Osteocyte (in vitro differentiated cells): ENCODE data around the gene RBBP7. TPM values are rescaled to one million over a fixed set of nuclear protein-coding genes. Genes with fewer than 3 reads are reported as not detected.

ENCODE experiments used
- DNase-seq: peaks from one replicate; pipeline ENCODE4 v3.0.0; 2021; ENCODE audit warnings: mixed read lengths; ENCODE audit not compliant: unreplicated experiment; ENCODE audit errors: extremely low spot score
- H3K27ac Mint-ChIP-seq: one replicate; pipeline ENCODE4 v1.8.0; 2021; ENCODE audit warnings: mild to moderate bottlenecking, mixed read lengths; ENCODE audit not compliant: unreplicated experiment
- H3K27me3 Mint-ChIP-seq: one replicate; pipeline ENCODE4 v1.8.0; 2021; ENCODE audit warnings: mixed read lengths; ENCODE audit not compliant: unreplicated experiment
- H3K36me3 Mint-ChIP-seq: one replicate; pipeline ENCODE4 v1.8.0; 2021; ENCODE audit warnings: mixed read lengths; ENCODE audit not compliant: unreplicated experiment
- H3K4me1 Mint-ChIP-seq: one replicate; pipeline ENCODE4 v1.8.0; 2021; ENCODE audit warnings: mixed read lengths; ENCODE audit not compliant: unreplicated experiment
- H3K4me3 Mint-ChIP-seq: one replicate; pipeline ENCODE4 v1.8.0; 2021; ENCODE audit warnings: mild to moderate bottlenecking, moderate library complexity, mixed read lengths; ENCODE audit not compliant: unreplicated experiment
- H3K9me3 Mint-ChIP-seq: one replicate; pipeline ENCODE4 v1.8.0; 2021; ENCODE audit warnings: mixed read lengths; ENCODE audit not compliant: unreplicated experiment
- CTCF ChIP-seq: fragments of 200-600 bp; sonication (generic); IDR thresholded peaks from 2 replicates; pipeline ENCODE4 v1.5.0; 2021; ENCODE audit warnings: antibody characterized with exemption, mild to moderate bottlenecking, moderate library complexity
- total RNA-seq: library from RNA; stranded (reverse); gene quantifications from 2 replicates; pipeline ENCODE4 v1.2.1, GENCODE V29; 2021

The RBBP7 gene
- total RNA-seq, 1 donor from 2014 or later, result 148 TPM

- Mint-ChIP-seq H3K27ac (no peak overlapping the region), H3K27me3 (no peaks in the 10 kb centered on the region), H3K4me3 (no peak overlapping the region), H3K36me3 (peaks cover 20% of the 10 kb centered on the region), H3K4me1 (no peaks in the 10 kb centered on the region), H3K9me3 (no peaks in the 10 kb centered on the region)
- TF ChIP-seq CTCF, result no peak
- no peak for DNase-seq
These were observed 55.6 kb downstream of the RBBP7 start for GRCh38 chrX:16814597-16814996.

GRCh38 chrX:16807976-16808542 is 62.1 kb downstream of the RBBP7 start:
- H3K27ac Mint-ChIP-seq, result peak overlapping the region; percentile 83
- H3K4me3 Mint-ChIP-seq, result peak overlapping the region; percentile 74
- no peak for TF ChIP-seq CTCF
- no peaks in the 10 kb centered on the region for H3K27me3 Mint-ChIP-seq
- H3K4me1 Mint-ChIP-seq, result peaks cover 22% of the 10 kb centered on the region
- H3K36me3 Mint-ChIP-seq, result peaks cover 8% of the 10 kb centered on the region
- DNase-seq, result no peak
- H3K9me3 Mint-ChIP-seq, result no peaks in the 10 kb centered on the region

- Mint-ChIP-seq H3K4me3 (peak overlapping the region; percentile 74), H3K27ac (peak overlapping the region; percentile 83), H3K36me3 (peaks cover 4% of the 10 kb centered on the region), H3K4me1 (peaks cover 22% of the 10 kb centered on the region), H3K9me3 (no peaks in the 10 kb centered on the region), H3K27me3 (no peaks in the 10 kb centered on the region)
- TF ChIP-seq CTCF, result peak; percentile 52
- DNase-seq, result no peak
These were observed 62.6 kb downstream of the RBBP7 start for GRCh38 chrX:16807548-16807947.

GRCh38 chrX:16804923-16805464 is 65.2 kb downstream of the RBBP7 start:
- Mint-ChIP-seq H3K4me1 (peaks cover 22% of the 10 kb centered on the region), H3K4me3 (no peak overlapping the region), H3K36me3 (peaks cover 2% of the 10 kb centered on the region), H3K27me3 (no peaks in the 10 kb centered on the region), H3K9me3 (no peaks in the 10 kb centered on the region), H3K27ac (no peak overlapping the region)
- DNase-seq, result no peak
- TF ChIP-seq CTCF, result no peak

- Mint-ChIP-seq H3K9me3 (no peaks in the 10 kb centered on the region), H3K27me3 (no peaks in the 10 kb centered on the region), H3K36me3 (peaks cover 20% of the 10 kb centered on the region), H3K4me1 (no peaks in the 10 kb centered on the region), H3K27ac (no peak overlapping the region), H3K4me3 (no peak overlapping the region)
- no peak for DNase-seq
- TF ChIP-seq CTCF, result no peak
These were observed 72.3 kb downstream of the RBBP7 start for GRCh38 chrX:16797841-16798240.
